Sigmoid colon (tissue), 7 donors: ENCODE data around the gene FAM3D. TPM values are rescaled to one million over a fixed set of nuclear protein-coding genes. Genes with fewer than 3 reads are reported as not detected.

Experiments
- DNase-seq: peaks from one replicate; pipeline ENCODE4 v3.0.0-alpha.2; 2019
- H3K27ac ChIP-seq, 4 donors: fragments of 200-600 bp; sonication (generic); one replicate each; pipeline ENCODE4 v1.5.1; 2016 to 2019; ENCODE audit warnings: mild to moderate bottlenecking in 1 of 4
- H3K27me3 ChIP-seq, 3 donors: fragments of 200-600 bp; sonication (generic); one replicate each; pipeline ENCODE4 v1.5.1; 2019; ENCODE audit warnings: mild to moderate bottlenecking in 1 of 3
- H3K36me3 ChIP-seq, 4 donors: fragments of 200-600 bp; sonication (generic); one replicate each; pipeline ENCODE4 v1.5.1; 2016 to 2019
- H3K4me1 ChIP-seq, 4 donors: fragments of 200-600 bp; sonication (generic); one replicate each; pipeline ENCODE4 v1.5.1; 2017 to 2019
- H3K4me3 ChIP-seq, 4 donors: fragments of 200-600 bp; sonication (generic); one replicate each; pipeline ENCODE4 v1.5.1; 2017 to 2019; ENCODE audit warnings: mild to moderate bottlenecking in 2 of 4, moderate library complexity in 1 of 4
- H3K9me3 ChIP-seq, 4 donors: fragments of 200-600 bp in 3 of 4; sonication (generic) in 3 of 4; one replicate each; pipeline versions ENCODE4 v1.5.1 to v1.6.1; 2013 to 2019
- EP300 ChIP-seq, 4 donors: sonication (generic); formaldehyde crosslinking; IDR thresholded peaks; one replicate each; pipeline ENCODE4 v1.6.1; 2017; ENCODE audit warnings: antibody characterized with exemption in 4 of 4
- POLR2A ChIP-seq, 2 donors: fragments of 450-650 bp; IDR thresholded peaks; one replicate each; pipeline ENCODE4 v1.6.1; 2016; ENCODE audit warnings: antibody characterized with exemption in 2 of 2, mild to moderate bottlenecking in 2 of 2, moderate library complexity in 2 of 2
- POLR2AphosphoS5 ChIP-seq, 4 donors: sonication (generic); formaldehyde crosslinking; IDR thresholded peaks; one replicate each; pipeline ENCODE4 v1.6.1; 2017; ENCODE audit warnings: antibody characterized with exemption in 4 of 4
- WGBS, 2 donors: extraction: QIAGEN DNeasy Blood & Tissue Kit; methylation state at CpG; one replicate each; pipeline ENCODE4 v1.1.7; 2013; 5-methylcytosine and 5-hydroxymethylcytosine counted together
- intact Hi-C: fragments of 100-400 bp; cut with DNase I; formaldehyde crosslinking; loops from one replicate; pipeline ENCODE4 v1.15.1; 2023
- polyA plus RNA-seq, 3 donors: library from polyadenylated mRNA; stranded (reverse); fragments of 200-250 nt; gene quantifications; one replicate each; pipeline ENCODE4 v1.2.3, GENCODE V29; 2013
- total RNA-seq, 4 donors: library from RNA; depleted of rRNA; stranded (reverse); fragments of >200 nt; gene quantifications; one replicate each; pipeline ENCODE4 v1.1.0, GENCODE V29; 2016
- TF ChIP-seq, protein P1 (sequence below), 4 experiments: fragments of 450-650 bp in 3 of 4; fragments of 200-600 bp in 1 of 4; IDR thresholded peaks; one replicate each; pipeline ENCODE4 v1.5.1; 2016 to 2019; ENCODE audit warnings: antibody characterized with exemption in 4 of 4, mild to moderate bottlenecking in 3 of 4, moderate library complexity in 2 of 4
- donor health status: healthy with polysubstance abuse.
- donor health status: Bipolar disorder and iron deficiency.
- donor health status: healthy.

The FAM3D gene
- total and polyA plus RNA-seq, 7 donors = 0.36 to 477 (median 215) TPM; not detected in 2

DNA sequence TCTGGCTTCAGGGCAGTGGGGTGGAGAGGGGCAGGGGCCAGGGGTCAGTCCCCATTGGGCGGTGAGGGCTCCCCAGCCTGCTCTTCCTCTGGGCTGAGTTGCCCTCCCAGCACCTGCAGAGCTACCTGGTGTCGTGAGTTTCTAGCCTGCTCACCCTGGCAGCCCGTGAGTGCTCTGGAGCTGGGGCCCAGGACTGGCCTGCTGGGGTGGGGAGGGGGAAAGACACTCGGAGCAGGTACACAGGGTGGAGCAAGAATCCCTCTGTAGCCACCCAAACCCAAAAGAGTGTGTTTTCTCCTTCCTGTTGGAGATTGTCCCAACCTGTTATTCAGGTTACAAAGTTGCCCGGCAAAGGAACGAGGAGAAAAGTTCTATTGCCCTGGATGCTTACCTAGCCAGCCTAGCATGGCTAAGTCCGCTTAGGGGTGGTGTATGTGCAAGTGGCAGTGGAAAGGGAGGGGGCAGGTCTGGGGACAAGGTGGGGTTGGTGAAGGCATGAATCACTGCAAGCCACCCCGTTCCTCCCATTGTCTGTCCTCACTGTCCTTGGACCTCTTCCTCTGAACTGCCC is 8.9 kb downstream of the FAM3D start:
- Histone ChIP-seq H3K27ac (no peak overlapping the region), H3K9me3 (no peaks in the 10 kb centered on the region), H3K4me1 (no peaks in the 10 kb centered on the region), H3K4me3 (no peak overlapping the region), H3K36me3 (no peaks in the 10 kb centered on the region), H3K27me3 (no peaks in the 10 kb centered on the region)
- peak; percentile 40 for DNase-seq
- WGBS, 2 donors = 17 to 67% methylated on average over 8 of the region's 8 CpGs
- intact Hi-C loops = no loop called here
- no peak for TF ChIP-seq POLR2AphosphoS5 (IDR thresholded peaks at IDR 0.05)
- TF ChIP-seq EP300 (IDR thresholded peaks at IDR 0.05) = no peak
- TF ChIP-seq, protein P1, sequence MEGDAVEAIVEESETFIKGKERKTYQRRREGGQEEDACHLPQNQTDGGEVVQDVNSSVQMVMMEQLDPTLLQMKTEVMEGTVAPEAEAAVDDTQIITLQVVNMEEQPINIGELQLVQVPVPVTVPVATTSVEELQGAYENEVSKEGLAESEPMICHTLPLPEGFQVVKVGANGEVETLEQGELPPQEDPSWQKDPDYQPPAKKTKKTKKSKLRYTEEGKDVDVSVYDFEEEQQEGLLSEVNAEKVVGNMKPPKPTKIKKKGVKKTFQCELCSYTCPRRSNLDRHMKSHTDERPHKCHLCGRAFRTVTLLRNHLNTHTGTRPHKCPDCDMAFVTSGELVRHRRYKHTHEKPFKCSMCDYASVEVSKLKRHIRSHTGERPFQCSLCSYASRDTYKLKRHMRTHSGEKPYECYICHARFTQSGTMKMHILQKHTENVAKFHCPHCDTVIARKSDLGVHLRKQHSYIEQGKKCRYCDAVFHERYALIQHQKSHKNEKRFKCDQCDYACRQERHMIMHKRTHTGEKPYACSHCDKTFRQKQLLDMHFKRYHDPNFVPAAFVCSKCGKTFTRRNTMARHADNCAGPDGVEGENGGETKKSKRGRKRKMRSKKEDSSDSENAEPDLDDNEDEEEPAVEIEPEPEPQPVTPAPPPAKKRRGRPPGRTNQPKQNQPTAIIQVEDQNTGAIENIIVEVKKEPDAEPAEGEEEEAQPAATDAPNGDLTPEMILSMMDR (IDR thresholded peaks at IDR 0.05) = no peak
- no peak for TF ChIP-seq POLR2A (IDR thresholded peaks at IDR 0.05)

DNA sequence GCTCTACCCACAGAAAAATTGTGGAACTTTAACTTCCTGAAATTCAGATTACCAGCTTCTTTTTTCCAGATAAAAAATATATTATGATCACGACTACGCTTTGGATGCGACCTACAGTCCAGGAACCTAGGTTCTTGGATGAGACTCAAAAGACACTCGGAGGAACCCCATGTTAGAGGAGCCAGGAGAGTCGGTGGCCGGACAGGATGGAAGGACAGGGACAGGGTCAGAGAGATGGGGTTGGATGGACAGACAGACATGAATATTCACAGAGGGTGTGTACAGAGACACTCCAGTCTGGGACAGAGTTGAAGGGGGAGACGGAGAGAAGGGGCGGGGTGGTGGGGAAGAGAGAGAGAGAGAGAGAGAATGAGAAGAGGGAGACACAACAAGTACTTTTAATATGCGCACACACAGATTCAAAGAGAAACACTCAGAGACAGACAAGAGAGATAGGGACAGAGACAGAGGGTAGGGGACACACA is 9.5 kb downstream of the FAM3D start:
- no peaks in the 10 kb centered on the region for H3K27me3 ChIP-seq
- H3K36me3 ChIP-seq = no peaks in the 10 kb centered on the region
- 48 to 66% methylated on average over 9 of the region's 9 CpGs for WGBS, 2 donors
- intact Hi-C loops = no loop called here
- DNase-seq = peak; percentile 13
- H3K27ac ChIP-seq = no peak overlapping the region
- H3K9me3 ChIP-seq = no peaks in the 10 kb centered on the region
- no peaks in the 10 kb centered on the region for H3K4me1 ChIP-seq
- TF ChIP-seq POLR2AphosphoS5 (IDR thresholded peaks at IDR 0.05) = no peak
- TF ChIP-seq, protein P1 (IDR thresholded peaks at IDR 0.05) = no peak
- TF ChIP-seq POLR2A (IDR thresholded peaks at IDR 0.05) = no peak
- TF ChIP-seq EP300 (IDR thresholded peaks at IDR 0.05) = no peak
- H3K4me3 ChIP-seq = no peak overlapping the region

DNA sequence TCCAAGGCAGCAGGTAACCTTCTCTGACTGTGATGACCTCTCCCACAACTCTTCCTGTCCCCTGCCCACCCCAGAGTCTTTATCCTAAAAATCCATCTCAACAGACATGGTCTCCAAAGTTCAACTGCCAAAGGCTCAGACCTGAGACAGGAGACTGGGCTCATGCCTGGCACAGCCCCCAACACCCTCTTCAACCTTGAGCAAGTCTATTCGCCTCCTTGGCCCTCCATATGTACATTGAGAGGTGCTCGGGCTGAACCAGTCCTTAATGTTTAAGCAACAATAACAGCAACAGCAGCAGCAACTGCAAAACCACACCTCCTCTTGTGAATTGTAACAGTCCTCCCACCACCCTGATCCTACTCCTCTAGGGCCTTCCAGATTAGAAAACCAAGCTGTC is 9.9 kb downstream of the FAM3D start:
- no peak for TF ChIP-seq POLR2A (IDR thresholded peaks at IDR 0.05)
- TF ChIP-seq POLR2AphosphoS5 (IDR thresholded peaks at IDR 0.05) = no peak
- TF ChIP-seq, protein P1 (IDR thresholded peaks at IDR 0.05) = no peak
- no peak for TF ChIP-seq EP300 (IDR thresholded peaks at IDR 0.05)
- no peaks in the 10 kb centered on the region for H3K27me3 ChIP-seq
- H3K27ac ChIP-seq = no peak overlapping the region
- no peaks in the 10 kb centered on the region for H3K9me3 ChIP-seq
- no peak overlapping the region for H3K4me3 ChIP-seq
- H3K4me1 ChIP-seq = no peaks in the 10 kb centered on the region
- peak; percentile 28 for DNase-seq
- 43 to 67% methylated on average over 2 of the region's 2 CpGs for WGBS, 2 donors
- intact Hi-C loops = no loop called here
- no peaks in the 10 kb centered on the region for H3K36me3 ChIP-seq

- no peak overlapping the region for H3K27ac ChIP-seq
- TF ChIP-seq POLR2A (IDR thresholded peaks at IDR 0.05) (no peak), POLR2AphosphoS5 (IDR thresholded peaks at IDR 0.05) (no peak), EP300 (IDR thresholded peaks at IDR 0.05) (no peak)
- TF ChIP-seq, protein P1 (IDR thresholded peaks at IDR 0.05) = no peak
- no peaks in the 10 kb centered on the region for H3K36me3 ChIP-seq
- DNase-seq = peak; percentile 38
- no peaks in the 10 kb centered on the region for H3K4me1 ChIP-seq
- H3K4me3 ChIP-seq = no peak overlapping the region
- intact Hi-C loops = no loop called here
- H3K27me3 ChIP-seq = no peaks in the 10 kb centered on the region
- H3K9me3 ChIP-seq = no peaks in the 10 kb centered on the region
- 91 to 92% methylated on average over 6 of the region's 6 CpGs for WGBS, 2 donors
Observed at GRCh38 chr3:58654466-58654865, 12.1 kb downstream of the FAM3D start.

DNA sequence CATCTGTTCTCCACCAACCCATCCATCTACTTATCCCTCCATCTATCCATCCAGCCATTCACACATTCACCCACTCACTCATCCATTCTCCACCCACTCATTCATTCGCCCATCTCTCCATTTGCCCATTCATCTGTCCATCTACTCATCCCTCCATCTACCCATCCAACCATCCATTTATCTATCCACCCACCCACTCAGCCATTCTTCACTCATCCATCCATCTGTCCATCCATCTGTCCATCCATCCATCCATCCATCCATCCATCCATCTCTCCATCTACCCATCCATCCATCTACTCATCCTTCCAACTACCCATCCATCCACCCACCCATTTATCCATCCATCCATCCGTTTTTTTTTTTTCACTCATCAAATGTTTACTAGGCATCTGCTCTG is 13.9 kb downstream of the FAM3D start:
- Histone ChIP-seq H3K27me3 (no peaks in the 10 kb centered on the region), H3K4me3 (no peak overlapping the region), H3K36me3 (no peaks in the 10 kb centered on the region), H3K9me3 (no peaks in the 10 kb centered on the region), H3K27ac (no peak overlapping the region), H3K4me1 (no peaks in the 10 kb centered on the region)
- WGBS, 2 donors = 22 to 79% methylated on average over 2 of the region's 2 CpGs
- DNase-seq = no peak
- TF ChIP-seq EP300 (IDR thresholded peaks at IDR 0.05) (no peak), POLR2AphosphoS5 (IDR thresholded peaks at IDR 0.05) (no peak)
- intact Hi-C loops = no loop called here
